CD4-positive, alpha-beta T cell treated with Interleukin-1 beta for 1 hour (primary cell): Measurements from ENCODE around the gene OR52E5.

Source experiments
- DNase-seq, 2 donors: peaks; one replicate each; pipeline ENCODE4 v3.0.0-alpha.2; 2020 to 2022

The OR52E5 gene

GRCh38 chr11:5892908-5893307 is at the start of gene OR52E5:
Gene OR52E5, plus strand, starts transcription at chr11:5893208. Its CDS starts 7,569 bp downstream, at chr11:5900777.
- DNase-seq: no peak

GRCh38 chr11:5846701-5847100 is 46.3 kb upstream of the OR52E5 start:
- DNase-seq: no peak

- DNase-seq: no peak
Measured at GRCh38 chr11:5847711-5848110, 45.3 kb upstream of the OR52E5 start.

- DNase-seq: no peak
Measured at GRCh38 chr11:5851002-5851401, 42.0 kb upstream of the OR52E5 start.

GRCh38 chr11:5857590-5857989 is 35.4 kb upstream of the OR52E5 start, which contains the start of gene OR52E8:
Gene OR52E8, minus strand, starts transcription at chr11:5857690. Its CDS starts 0 bp downstream, at chr11:5857690.
- no peak for DNase-seq

GRCh38 chr11:5865826-5866225 is 27.2 kb upstream of the OR52E5 start:
- DNase-seq: no peak

- no peak for DNase-seq
Measured at GRCh38 chr11:5878564-5878963, 14.4 kb upstream of the OR52E5 start.

- DNase-seq: no peak
Measured at GRCh38 chr11:5880329-5880728, 12.7 kb upstream of the OR52E5 start, which contains the start of gene OR52E4. Gene OR52E4, plus strand, starts transcription at chr11:5880629. Its CDS starts 3,664 bp downstream, at chr11:5884293.

GRCh38 chr11:5881756-5882155 is 11.3 kb upstream of the OR52E5 start:
- DNase-seq: no peak

GRCh38 chr11:5887172-5887571 is 5.8 kb upstream of the OR52E5 start:
- DNase-seq: no peak

- DNase-seq: no peak
Measured at GRCh38 chr11:5887661-5888060, 5.3 kb upstream of the OR52E5 start.

- DNase-seq: no peak
Measured at GRCh38 chr11:5891216-5891800, 1.7 kb upstream of the OR52E5 start.

- no peak for DNase-seq
Measured at GRCh38 chr11:5899534-5899933, 6.5 kb downstream of the OR52E5 start.

- DNase-seq: no peak
Measured at GRCh38 chr11:5910540-5910939, 17.5 kb downstream of the OR52E5 start.

GRCh38 chr11:5922749-5923426 is 29.9 kb downstream of the OR52E5 start:
- no peak for DNase-seq

- DNase-seq: no peak
Measured at GRCh38 chr11:5923427-5923776, 30.4 kb downstream of the OR52E5 start.

- DNase-seq: no peak
Measured at GRCh38 chr11:5923794-5924193, 30.8 kb downstream of the OR52E5 start.

GRCh38 chr11:5928271-5928670 is 35.3 kb downstream of the OR52E5 start:
- no peak for DNase-seq

GRCh38 chr11:5928811-5929210 is 35.8 kb downstream of the OR52E5 start:
- DNase-seq: no peak

- no peak for DNase-seq
Measured at GRCh38 chr11:5929571-5930368, 36.8 kb downstream of the OR52E5 start.

GRCh38 chr11:5930614-5931013 is 37.6 kb downstream of the OR52E5 start:
- no peak for DNase-seq

- DNase-seq: no peak
Measured at GRCh38 chr11:5931061-5931460, 38.1 kb downstream of the OR52E5 start.

GRCh38 chr11:5932671-5933070 is 39.7 kb downstream of the OR52E5 start:
- no peak for DNase-seq

- no peak for DNase-seq
Measured at GRCh38 chr11:5933116-5933515, 40.1 kb downstream of the OR52E5 start.
